ENCODE results near the gene TMEM167A.

Gene TMEM167A

DNA sequence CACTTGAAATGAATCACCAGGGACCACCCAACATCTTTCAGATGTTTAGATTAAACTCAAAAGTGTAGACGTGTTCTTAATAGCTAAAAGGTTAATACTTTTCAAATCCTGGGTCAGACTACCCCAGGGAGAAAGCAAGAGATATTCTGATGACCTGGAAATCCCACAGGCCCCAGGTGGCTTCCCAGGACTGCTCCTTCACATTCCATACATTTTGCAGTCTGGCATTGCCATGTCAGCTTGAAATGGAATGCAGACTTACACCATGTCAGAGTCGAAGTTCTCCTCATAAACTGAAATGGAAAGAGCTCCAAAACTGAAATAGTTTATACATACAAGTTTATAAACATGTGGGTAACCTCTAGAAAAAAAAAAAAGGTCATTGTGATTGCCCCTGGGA is 61.5 kb downstream of the TMEM167A start:
- TF ChIP-seq, protein P1, sequence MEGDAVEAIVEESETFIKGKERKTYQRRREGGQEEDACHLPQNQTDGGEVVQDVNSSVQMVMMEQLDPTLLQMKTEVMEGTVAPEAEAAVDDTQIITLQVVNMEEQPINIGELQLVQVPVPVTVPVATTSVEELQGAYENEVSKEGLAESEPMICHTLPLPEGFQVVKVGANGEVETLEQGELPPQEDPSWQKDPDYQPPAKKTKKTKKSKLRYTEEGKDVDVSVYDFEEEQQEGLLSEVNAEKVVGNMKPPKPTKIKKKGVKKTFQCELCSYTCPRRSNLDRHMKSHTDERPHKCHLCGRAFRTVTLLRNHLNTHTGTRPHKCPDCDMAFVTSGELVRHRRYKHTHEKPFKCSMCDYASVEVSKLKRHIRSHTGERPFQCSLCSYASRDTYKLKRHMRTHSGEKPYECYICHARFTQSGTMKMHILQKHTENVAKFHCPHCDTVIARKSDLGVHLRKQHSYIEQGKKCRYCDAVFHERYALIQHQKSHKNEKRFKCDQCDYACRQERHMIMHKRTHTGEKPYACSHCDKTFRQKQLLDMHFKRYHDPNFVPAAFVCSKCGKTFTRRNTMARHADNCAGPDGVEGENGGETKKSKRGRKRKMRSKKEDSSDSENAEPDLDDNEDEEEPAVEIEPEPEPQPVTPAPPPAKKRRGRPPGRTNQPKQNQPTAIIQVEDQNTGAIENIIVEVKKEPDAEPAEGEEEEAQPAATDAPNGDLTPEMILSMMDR (conservative IDR thresholded peaks at IDR 0.05), result no peak
- no peak overlapping the region for H3K27ac ChIP-seq

DNA sequence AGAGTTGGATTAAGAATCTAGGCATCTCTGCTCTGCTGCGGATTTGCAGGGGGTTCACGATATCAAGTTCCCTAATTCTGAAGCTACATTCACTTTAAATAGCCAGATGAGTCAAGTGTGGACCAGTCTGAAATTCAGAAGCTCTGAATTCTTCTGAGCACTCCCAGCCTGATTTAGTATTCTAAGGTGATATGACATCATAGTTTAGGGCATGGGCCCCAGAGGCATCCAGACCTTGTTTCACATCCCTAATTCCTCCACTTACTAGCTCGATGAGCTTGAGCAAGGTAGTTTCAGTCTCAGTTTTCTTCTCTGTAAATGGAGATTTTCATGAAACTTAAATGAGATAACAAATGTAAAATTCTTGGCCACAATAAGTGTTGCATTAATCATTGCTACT is 65.2 kb downstream of the TMEM167A start:
- no peak overlapping the region for H3K27ac ChIP-seq
- TF ChIP-seq, protein P1 (conservative IDR thresholded peaks at IDR 0.05), result no peak

DNA sequence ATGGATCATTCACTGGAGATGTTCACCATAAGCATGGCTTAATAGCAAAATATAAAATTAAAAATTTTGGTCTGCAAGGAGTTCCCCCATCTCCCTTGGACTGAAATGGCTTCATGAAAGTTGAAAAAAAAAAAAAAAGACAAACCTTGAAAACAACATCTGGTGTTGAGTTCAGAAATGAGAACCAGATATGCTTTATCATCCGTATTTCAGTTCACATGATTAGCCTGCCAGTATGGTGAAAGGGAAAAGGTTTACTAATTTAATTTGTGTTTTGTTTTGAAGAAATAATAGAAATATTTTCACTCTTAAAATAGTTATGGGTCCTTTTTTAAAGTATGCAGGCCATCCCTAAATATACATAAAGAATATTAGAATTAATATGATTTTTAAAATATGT is 67.8 kb downstream of the TMEM167A start:
- no peak overlapping the region for H3K27ac ChIP-seq
- TF ChIP-seq, protein P1 (conservative IDR thresholded peaks at IDR 0.05), result no peak

GRCh38 chr5:83007755-83008154 is 69.4 kb downstream of the TMEM167A start:
- no peak overlapping the region for H3K27ac ChIP-seq
- TF ChIP-seq, protein P1 (conservative IDR thresholded peaks at IDR 0.05), result no peak

DNA sequence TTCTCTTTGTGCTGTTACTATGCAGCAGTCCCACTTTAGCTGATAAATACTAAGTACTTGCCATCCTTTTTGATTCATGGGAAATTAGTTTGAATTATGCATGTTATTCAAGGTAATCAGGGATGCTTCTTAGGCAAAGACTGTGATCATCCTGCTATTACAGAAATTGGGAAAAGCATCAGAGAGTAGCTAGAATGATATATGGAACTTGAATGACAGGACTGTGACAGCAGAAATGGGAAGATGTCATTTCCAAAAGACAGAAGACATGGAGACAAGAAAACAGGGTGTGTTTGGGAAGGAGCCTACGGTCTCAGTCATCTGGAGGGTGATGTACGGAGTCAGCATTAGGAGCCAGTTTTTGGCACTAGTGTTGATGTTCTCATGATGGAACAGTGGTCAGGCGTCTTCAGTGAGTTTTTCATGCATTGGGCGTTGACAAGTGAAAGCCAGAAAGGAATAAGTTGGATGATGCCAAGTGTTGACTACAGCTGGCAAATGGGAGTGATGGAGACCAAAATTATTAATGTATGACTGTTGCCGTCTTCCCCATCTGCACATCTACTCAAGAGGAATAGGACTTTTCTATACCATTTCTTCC is 70.4 kb downstream of the TMEM167A start:
- H3K27ac ChIP-seq, result no peak overlapping the region
- TF ChIP-seq, protein P1 (conservative IDR thresholded peaks at IDR 0.05), result no peak

DNA sequence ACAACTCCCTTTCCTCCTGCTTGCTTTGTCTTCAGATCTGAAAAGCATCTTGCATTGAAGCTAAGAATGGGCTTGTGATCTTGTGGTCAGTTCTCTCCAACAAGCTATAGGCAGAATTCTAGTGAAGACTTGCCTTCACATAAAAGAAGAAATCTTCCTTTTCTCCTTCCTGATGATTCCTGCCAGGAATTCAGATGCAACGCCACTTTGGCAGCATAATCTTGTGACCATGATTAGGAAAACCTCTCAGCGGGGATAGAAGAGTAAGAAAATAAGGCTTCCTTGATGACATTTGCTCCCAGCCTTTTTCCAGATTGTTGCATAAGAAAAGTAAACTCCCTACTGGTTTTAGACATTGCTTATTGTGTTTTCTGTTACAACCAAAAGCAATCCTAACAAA is 73.4 kb downstream of the TMEM167A start:
- TF ChIP-seq, protein P1 (conservative IDR thresholded peaks at IDR 0.05), result no peak
- H3K27ac ChIP-seq, result no peak overlapping the region

All from VCaP (cell line).